Upper lobe of left lung (tissue), 6 donors: ENCODE measurements around the gene UQCC2. TPM values are rescaled to one million over a fixed set of nuclear protein-coding genes. Genes with fewer than 3 reads are reported as not detected.

Experiments used
- ATAC-seq, 2 donors: fragments of 200-7000 bp; cut with Tn5 transposase; one replicate each; pipeline ENCODE4 v1.9.1; 2022; ENCODE audit warnings: mild to moderate bottlenecking in 2 of 2, moderate library complexity in 2 of 2; ENCODE audit not compliant: low FRiP score in 2 of 2
- DNase-seq, 2 donors: peaks; one replicate each; pipeline ENCODE4 v3.0.0-alpha.2; 2019 to 2020
- H3K27ac ChIP-seq, 4 donors: fragments of 200-600 bp; sonication (generic); one replicate each; pipeline ENCODE4 v1.5.1; 2016 to 2019
- H3K27me3 ChIP-seq, 4 donors: fragments of 200-600 bp; sonication (generic); one replicate each; pipeline ENCODE4 v1.5.1; 2017 to 2019
- H3K36me3 ChIP-seq, 4 donors: fragments of 200-600 bp; sonication (generic); one replicate each; pipeline ENCODE4 v1.5.1; 2016 to 2019
- H3K4me1 ChIP-seq, 4 donors: fragments of 200-600 bp; sonication (generic); one replicate each; pipeline ENCODE4 v1.5.1; 2018 to 2019
- H3K4me3 ChIP-seq, 4 donors: fragments of 200-600 bp; sonication (generic); one replicate each; pipeline ENCODE4 v1.5.1; 2017 to 2019; ENCODE audit warnings: mild to moderate bottlenecking in 2 of 4, moderate library complexity in 1 of 4
- H3K9me3 ChIP-seq, 4 donors: fragments of 200-600 bp; sonication (generic); one replicate each; pipeline ENCODE4 v1.5.1; 2018 to 2019
- CTCF ChIP-seq, 6 experiments: fragments of 450-650 bp in 4 of 6; fragments of 200-600 bp in 2 of 6; sonication (generic) in 2 of 6; IDR thresholded peaks; one replicate each; pipeline ENCODE4 v1.5.1; 2016 to 2019; ENCODE audit warnings: antibody characterized with exemption in 6 of 6
- EP300 ChIP-seq, 4 donors: sonication (generic); formaldehyde crosslinking; IDR thresholded peaks; one replicate each; pipeline ENCODE4 v1.5.1; 2017; ENCODE audit warnings: antibody characterized with exemption in 4 of 4, control low read depth in 2 of 4
- POLR2A ChIP-seq, 4 donors: fragments of 450-650 bp; IDR thresholded peaks; one replicate each; pipeline ENCODE4 v1.5.1; 2016 to 2017; ENCODE audit warnings: antibody characterized with exemption in 4 of 4, mild to moderate bottlenecking in 2 of 4
- POLR2AphosphoS5 ChIP-seq, 2 donors: sonication (generic); formaldehyde crosslinking; IDR thresholded peaks; one replicate each; pipeline ENCODE4 v1.5.1; 2017; ENCODE audit warnings: antibody characterized with exemption in 2 of 2
- WGBS, 2 donors: methylation state at CpG; one replicate each; pipeline ENCODE4 v1.1.5; 2017 to 2018; 5-methylcytosine and 5-hydroxymethylcytosine counted together
- total RNA-seq, 6 donors: library from RNA; depleted of rRNA in 4 of 6; stranded (reverse); fragments of >200 nt in 4 of 6; gene quantifications; one replicate each; pipeline versions ENCODE4 v1.1.0 to v1.2.1, GENCODE V29; 2016 to 2021
- donor health status: DM: no; HTN: no; CAD: no; lungs with moderate emphysema.
- donor health status: DM: no; HTN: yes; CAD: no; lungs with severe emphysema.

UQCC2 gene
- total RNA-seq, 6 donors from 2014 or later: 8.9 to 53.0 (median 18.2) TPM

DNA sequence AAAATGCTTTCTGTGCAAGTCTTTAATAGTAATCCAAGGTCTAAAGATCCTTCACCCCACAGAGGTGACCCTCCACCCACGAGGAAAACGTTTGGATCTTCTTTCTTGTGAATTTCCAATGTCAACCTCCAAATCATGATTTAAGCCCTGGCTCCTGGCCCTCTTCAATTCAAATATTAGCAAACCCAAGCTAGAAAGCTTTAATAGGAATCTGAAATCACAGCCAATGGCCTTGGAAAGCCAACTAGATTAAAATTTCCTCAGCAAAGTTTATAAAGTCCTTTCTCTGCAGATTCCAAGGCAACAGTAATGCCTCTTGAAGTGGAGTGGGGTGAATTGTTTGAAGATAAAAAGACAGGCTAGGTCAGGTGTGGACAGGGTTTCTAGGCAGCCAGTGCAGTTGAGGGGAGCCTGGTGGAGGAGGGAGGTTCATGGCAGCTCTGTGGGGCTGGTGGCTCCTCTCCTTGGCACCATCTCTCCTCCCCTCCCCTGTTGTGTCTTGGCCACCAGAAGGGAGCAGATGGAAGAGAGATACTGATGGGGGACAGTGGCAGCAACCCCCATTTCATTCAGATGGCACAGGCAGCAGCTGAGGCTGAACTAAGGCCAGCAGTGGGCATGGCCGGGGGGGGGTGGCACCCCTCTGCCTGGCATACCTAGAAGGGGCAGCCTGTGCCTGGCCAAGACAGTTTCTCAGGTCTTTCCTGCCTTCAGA, 12.0 kb upstream of the UQCC2 start:
- TF ChIP-seq CTCF (IDR thresholded peaks at IDR 0.05) (no peak), EP300 (IDR thresholded peaks at IDR 0.05) (no peak), POLR2A (IDR thresholded peaks at IDR 0.05) (no peak), POLR2AphosphoS5 (IDR thresholded peaks at IDR 0.05) (no peak)
- Histone ChIP-seq H3K27me3 (no peaks in the 10 kb centered on the region), H3K4me3 (no peak overlapping the region), H3K36me3 (no peaks in the 10 kb centered on the region), H3K4me1 (peaks cover 0 to 16% (median 11%) of the 10 kb centered on the region in 4 donors), H3K27ac (no peak overlapping the region), H3K9me3 (no peaks in the 10 kb centered on the region)
- 52 to 57% methylated on average over 3 of the region's 3 CpGs for WGBS, 2 donors
- ATAC-seq (no peak), DNase-seq (no peak)

- peaks cover 3 to 27% (median 19%) of the 10 kb centered on the region in 4 donors for H3K4me1 ChIP-seq
- ATAC-seq: no peak
Measured at GRCh38 chr6:33722103-33722623, 10.7 kb upstream of the UQCC2 start.

GRCh38 chr6:33721508-33721907, 10.0 kb upstream of the UQCC2 start:
- peaks cover 5 to 33% (median 22%) of the 10 kb centered on the region in 4 donors for H3K4me1 ChIP-seq
- WGBS, 2 donors: 62 to 63% methylated on average over 5 of the region's 5 CpGs
- H3K27ac ChIP-seq: no peak overlapping the region

More at GRCh38 chr6:33722103-33722623, 10.7 kb upstream of the UQCC2 start:
- 74 to 77% methylated on average over 4 to 5 of the region's 5 CpGs for WGBS, 2 donors
- no peak overlapping the region for H3K27ac ChIP-seq
- H3K27me3 ChIP-seq: no peaks in the 10 kb centered on the region
- no peak for DNase-seq
- H3K9me3 ChIP-seq: no peaks in the 10 kb centered on the region
- TF ChIP-seq EP300 (IDR thresholded peaks at IDR 0.05) (no peak), CTCF (IDR thresholded peaks at IDR 0.05) (no peak), POLR2AphosphoS5 (IDR thresholded peaks at IDR 0.05) (no peak), POLR2A (IDR thresholded peaks at IDR 0.05) (no peak)
- no peaks in the 10 kb centered on the region for H3K36me3 ChIP-seq
- H3K4me3 ChIP-seq: no peak overlapping the region

GRCh38 chr6:33720998-33721397, 9.5 kb upstream of the UQCC2 start:
- H3K4me1 ChIP-seq: peaks cover 8 to 35% (median 22%) of the 10 kb centered on the region in 4 donors
- no peaks in the 10 kb centered on the region for H3K36me3 ChIP-seq
- H3K27ac ChIP-seq: no peak overlapping the region
- no peaks in the 10 kb centered on the region for H3K27me3 ChIP-seq
- no peak for DNase-seq
- H3K9me3 ChIP-seq: no peaks in the 10 kb centered on the region
- no peak overlapping the region for H3K4me3 ChIP-seq
- no peak for ATAC-seq
- no peak for TF ChIP-seq POLR2A (IDR thresholded peaks at IDR 0.05)
- TF ChIP-seq CTCF (IDR thresholded peaks at IDR 0.05): no peak
- no peak for TF ChIP-seq POLR2AphosphoS5 (IDR thresholded peaks at IDR 0.05)
- TF ChIP-seq EP300 (IDR thresholded peaks at IDR 0.05): no peak
- 58 to 76% methylated on average over 1 of the region's 1 CpG for WGBS, 2 donors

More at GRCh38 chr6:33721508-33721907, 10.0 kb upstream of the UQCC2 start:
- ATAC-seq: no peak
- Histone ChIP-seq H3K36me3 (no peaks in the 10 kb centered on the region), H3K27me3 (no peaks in the 10 kb centered on the region), H3K4me3 (no peak overlapping the region), H3K9me3 (no peaks in the 10 kb centered on the region)
- TF ChIP-seq POLR2AphosphoS5 (IDR thresholded peaks at IDR 0.05) (no peak), POLR2A (IDR thresholded peaks at IDR 0.05) (no peak), CTCF (IDR thresholded peaks at IDR 0.05) (no peak), EP300 (IDR thresholded peaks at IDR 0.05) (no peak)
- no peak for DNase-seq
